Ishikawa (cell line): Measurements from ENCODE around the gene GFPT1.

Source experiments
- CEBPB ChIP-seq: IDR thresholded peaks from 2 replicates; pipeline ENCODE4 v1.6.1; 2012
- CREB1 ChIP-seq: IDR thresholded peaks from 2 replicates; pipeline ENCODE4 v1.6.1; 2012; ENCODE audit warnings: low read depth
- EGR1 ChIP-seq: IDR thresholded peaks from 2 replicates; pipeline ENCODE4 v1.6.1; 2012
- EP300 ChIP-seq: IDR thresholded peaks from 2 replicates; pipeline ENCODE4 v1.6.1; 2012; ENCODE audit warnings: borderline replicate concordance
- FOXM1 ChIP-seq: IDR thresholded peaks from 2 replicates; pipeline ENCODE4 v1.6.1; 2012; ENCODE audit warnings: low read depth, borderline replicate concordance
- NFIC ChIP-seq: IDR thresholded peaks from 2 replicates; pipeline ENCODE4 v1.6.1; 2012
- RAD21 ChIP-seq: IDR thresholded peaks from 2 replicates; pipeline ENCODE4 v1.6.1; 2012; ENCODE audit warnings: low read depth
- TAF1 ChIP-seq: IDR thresholded peaks from 2 replicates; pipeline ENCODE4 v1.6.1; 2012; ENCODE audit warnings: low read depth, mild to moderate bottlenecking
- TCF12 ChIP-seq: IDR thresholded peaks from 2 replicates; pipeline ENCODE4 v1.6.1; 2012; ENCODE audit warnings: low read depth
- TEAD4 ChIP-seq: IDR thresholded peaks from 2 replicates; pipeline ENCODE4 v1.6.1; 2012
- YY1 ChIP-seq: IDR thresholded peaks from 2 replicates; pipeline ENCODE4 v1.6.1; 2012; ENCODE audit warnings: low read depth
- ZBTB7A ChIP-seq: IDR thresholded peaks from 2 replicates; pipeline ENCODE4 v1.6.1; 2012; ENCODE audit warnings: low read depth
- TF ChIP-seq, protein P1 (sequence below): IDR thresholded peaks from 2 replicates; pipeline ENCODE4 v1.6.1; 2012
- TF ChIP-seq, protein P2 (sequence below): IDR thresholded peaks from 2 replicates; pipeline ENCODE4 v1.6.1; 2012; ENCODE audit warnings: low read depth, mild to moderate bottlenecking
- TF ChIP-seq, protein P3 (sequence below): IDR thresholded peaks from 2 replicates; pipeline ENCODE4 v1.6.1; 2012

Gene GFPT1

GRCh38 chr2:69340101-69340775 lies 46.8 kb downstream of the GFPT1 start:
- TF ChIP-seq CREB1 (no peak), CEBPB (no peak), TCF12 (no peak), NFIC (no peak), YY1 (no peak), RAD21 (no peak), EGR1 (no peak), ZBTB7A (no peak), TEAD4 (no peak), FOXM1 (no peak), TAF1 (no peak), EP300 (no peak)
- TF ChIP-seq, protein P1, sequence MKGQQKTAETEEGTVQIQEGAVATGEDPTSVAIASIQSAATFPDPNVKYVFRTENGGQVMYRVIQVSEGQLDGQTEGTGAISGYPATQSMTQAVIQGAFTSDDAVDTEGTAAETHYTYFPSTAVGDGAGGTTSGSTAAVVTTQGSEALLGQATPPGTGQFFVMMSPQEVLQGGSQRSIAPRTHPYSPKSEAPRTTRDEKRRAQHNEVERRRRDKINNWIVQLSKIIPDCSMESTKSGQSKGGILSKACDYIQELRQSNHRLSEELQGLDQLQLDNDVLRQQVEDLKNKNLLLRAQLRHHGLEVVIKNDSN = no peak
- TF ChIP-seq, protein P2, sequence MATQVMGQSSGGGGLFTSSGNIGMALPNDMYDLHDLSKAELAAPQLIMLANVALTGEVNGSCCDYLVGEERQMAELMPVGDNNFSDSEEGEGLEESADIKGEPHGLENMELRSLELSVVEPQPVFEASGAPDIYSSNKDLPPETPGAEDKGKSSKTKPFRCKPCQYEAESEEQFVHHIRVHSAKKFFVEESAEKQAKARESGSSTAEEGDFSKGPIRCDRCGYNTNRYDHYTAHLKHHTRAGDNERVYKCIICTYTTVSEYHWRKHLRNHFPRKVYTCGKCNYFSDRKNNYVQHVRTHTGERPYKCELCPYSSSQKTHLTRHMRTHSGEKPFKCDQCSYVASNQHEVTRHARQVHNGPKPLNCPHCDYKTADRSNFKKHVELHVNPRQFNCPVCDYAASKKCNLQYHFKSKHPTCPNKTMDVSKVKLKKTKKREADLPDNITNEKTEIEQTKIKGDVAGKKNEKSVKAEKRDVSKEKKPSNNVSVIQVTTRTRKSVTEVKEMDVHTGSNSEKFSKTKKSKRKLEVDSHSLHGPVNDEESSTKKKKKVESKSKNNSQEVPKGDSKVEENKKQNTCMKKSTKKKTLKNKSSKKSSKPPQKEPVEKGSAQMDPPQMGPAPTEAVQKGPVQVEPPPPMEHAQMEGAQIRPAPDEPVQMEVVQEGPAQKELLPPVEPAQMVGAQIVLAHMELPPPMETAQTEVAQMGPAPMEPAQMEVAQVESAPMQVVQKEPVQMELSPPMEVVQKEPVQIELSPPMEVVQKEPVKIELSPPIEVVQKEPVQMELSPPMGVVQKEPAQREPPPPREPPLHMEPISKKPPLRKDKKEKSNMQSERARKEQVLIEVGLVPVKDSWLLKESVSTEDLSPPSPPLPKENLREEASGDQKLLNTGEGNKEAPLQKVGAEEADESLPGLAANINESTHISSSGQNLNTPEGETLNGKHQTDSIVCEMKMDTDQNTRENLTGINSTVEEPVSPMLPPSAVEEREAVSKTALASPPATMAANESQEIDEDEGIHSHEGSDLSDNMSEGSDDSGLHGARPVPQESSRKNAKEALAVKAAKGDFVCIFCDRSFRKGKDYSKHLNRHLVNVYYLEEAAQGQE = no peak
- TF ChIP-seq, protein P3, sequence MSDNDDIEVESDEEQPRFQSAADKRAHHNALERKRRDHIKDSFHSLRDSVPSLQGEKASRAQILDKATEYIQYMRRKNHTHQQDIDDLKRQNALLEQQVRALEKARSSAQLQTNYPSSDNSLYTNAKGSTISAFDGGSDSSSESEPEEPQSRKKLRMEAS = no peak

DNA sequence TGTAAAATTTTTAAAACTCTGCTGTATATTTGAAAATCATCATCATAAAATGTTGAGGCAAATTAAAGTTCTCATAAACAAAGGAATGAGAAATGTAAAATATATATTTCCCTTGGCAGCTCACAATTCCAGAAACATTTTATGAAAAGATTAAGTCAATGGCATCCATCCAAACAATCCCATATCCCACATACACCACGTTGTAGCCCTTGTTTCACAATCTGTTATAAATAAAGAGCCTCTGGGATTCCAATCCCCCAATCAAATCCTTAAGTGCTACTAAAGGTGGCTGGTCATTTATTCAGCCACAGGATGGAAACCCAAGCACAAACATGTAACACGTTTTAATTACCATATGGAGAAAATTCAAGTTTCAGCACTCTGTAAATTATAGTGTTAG lies 51.7 kb downstream of the GFPT1 start:
- TF ChIP-seq, protein P1 = no peak
- no peak for TF ChIP-seq CEBPB

DNA sequence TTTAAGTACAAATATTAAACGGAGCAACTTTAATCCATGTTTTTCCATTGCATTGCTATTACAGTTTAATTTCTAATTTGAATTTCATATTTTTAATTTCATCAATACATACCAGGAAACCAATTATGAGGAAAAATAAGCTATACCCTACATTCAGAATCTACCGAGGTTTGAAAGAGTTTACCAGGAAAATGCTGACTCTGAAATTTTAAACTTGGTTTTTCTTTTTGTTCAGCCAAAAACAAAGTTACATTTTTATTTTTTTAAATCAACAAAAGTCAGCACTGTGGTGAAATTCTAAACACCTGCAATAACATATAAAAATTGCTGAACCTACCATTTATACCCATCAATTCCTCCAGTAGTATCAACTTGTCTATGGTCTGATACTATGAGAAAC lies 53.7 kb downstream of the GFPT1 start:
- TF ChIP-seq, protein P2 = no peak
- TF ChIP-seq TCF12 = no peak
- TF ChIP-seq CREB1 = no peak
- TF ChIP-seq YY1 = no peak
- TF ChIP-seq, protein P3 = no peak
- TF ChIP-seq TAF1 = no peak

DNA sequence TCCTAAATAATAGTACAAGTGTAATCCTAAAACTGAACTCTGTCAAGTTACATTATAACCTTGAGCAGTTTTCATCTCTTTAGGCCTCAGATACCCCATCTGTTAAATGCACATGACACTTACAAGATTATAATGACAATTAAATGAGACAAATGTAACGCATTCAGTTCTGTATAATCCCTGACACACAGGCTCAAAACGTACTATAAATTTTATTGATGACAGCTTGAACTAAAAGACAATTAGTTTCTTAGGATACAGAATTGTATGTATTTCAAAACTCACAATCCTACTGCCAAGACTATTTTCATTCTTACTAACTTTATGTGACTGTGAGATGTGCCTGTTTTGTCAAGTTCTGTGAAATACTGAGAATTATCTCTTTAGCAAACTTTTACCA lies 56.2 kb downstream of the GFPT1 start:
- TF ChIP-seq EP300 = no peak
- no peak for TF ChIP-seq RAD21
- no peak for TF ChIP-seq CEBPB
- no peak for TF ChIP-seq ZBTB7A

GRCh38 chr2:69322631-69323030 lies 64.4 kb downstream of the GFPT1 start:
- TF ChIP-seq, protein P1 = no peak
- TF ChIP-seq CREB1 = no peak
- TF ChIP-seq, protein P2 = no peak
- no peak for TF ChIP-seq RAD21
- no peak for TF ChIP-seq EP300
- no peak for TF ChIP-seq TCF12
- no peak for TF ChIP-seq EGR1
- no peak for TF ChIP-seq FOXM1
- TF ChIP-seq, protein P3 = no peak
- no peak for TF ChIP-seq ZBTB7A
- TF ChIP-seq YY1 = no peak
- TF ChIP-seq CEBPB = no peak
- TF ChIP-seq NFIC = no peak
- TF ChIP-seq TAF1 = no peak
- no peak for TF ChIP-seq TEAD4
